Hepatic stellate cell (primary cell): ENCODE measurements around the gene USF2.

Experiments
- DNase-seq: peaks from one replicate; pipeline ENCODE4 v3.0.0; 2011; ENCODE audit warnings: low spot score

Gene USF2

DNA sequence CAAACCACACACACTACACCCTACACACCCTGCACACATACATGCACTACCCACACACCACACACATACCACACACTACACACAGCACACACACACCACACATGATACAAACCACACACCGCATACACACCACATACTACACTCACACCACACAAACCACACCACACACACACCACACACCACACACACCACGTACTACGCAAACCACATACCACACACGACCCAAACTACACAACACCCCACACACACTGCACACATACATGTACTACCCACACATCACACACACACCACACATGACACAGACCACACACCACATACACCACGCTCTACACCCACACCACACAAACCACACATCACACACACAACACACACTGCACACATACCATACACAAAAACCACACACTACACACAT is 29.8 kb downstream of the USF2 start:
- no peak for DNase-seq

- DNase-seq: no peak
These were observed 31.0 kb downstream of the USF2 start for GRCh38 chr19:35299523-35300338.

DNA sequence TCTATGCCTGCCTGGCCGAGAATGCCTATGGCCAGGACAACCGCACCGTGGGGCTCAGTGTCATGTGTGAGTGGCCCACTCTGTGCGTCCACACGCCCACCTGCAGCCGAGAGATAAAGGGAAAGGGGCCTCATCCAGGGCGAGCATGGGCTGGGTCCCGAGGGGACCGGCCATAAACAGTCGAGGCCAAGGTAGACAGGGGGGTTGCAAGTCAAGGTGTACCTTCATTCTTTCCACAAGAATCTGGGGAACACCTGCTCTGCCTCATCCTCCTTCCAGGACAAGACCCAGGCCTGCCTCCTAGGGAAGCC is 31.5 kb downstream of the USF2 start:
- DNase-seq: no peak

- DNase-seq: no peak
These were observed 33.2 kb downstream of the USF2 start for GRCh38 chr19:35301961-35302360.

DNA sequence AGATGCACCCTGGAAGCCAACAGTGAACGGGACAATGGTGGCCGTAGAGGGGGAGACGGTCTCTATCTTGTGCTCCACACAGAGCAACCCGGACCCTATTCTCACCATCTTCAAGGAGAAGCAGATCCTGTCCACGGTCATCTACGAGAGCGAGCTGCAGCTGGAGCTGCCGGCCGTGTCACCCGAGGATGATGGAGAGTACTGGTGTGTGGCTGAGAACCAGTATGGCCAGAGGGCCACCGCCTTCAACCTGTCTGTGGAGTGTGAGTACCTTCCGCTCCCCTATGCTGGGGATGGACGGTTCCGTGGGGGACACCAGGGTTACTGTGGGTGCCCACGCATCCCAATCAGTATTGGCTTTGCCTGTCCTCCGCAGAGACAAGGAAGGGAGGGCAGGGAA is 33.7 kb downstream of the USF2 start:
- DNase-seq: no peak

- no peak for DNase-seq
These were observed 34.7 kb downstream of the USF2 start for GRCh38 chr19:35303357-35303915.

- no peak for DNase-seq
These were observed 35.3 kb downstream of the USF2 start for GRCh38 chr19:35304036-35304435.

- DNase-seq: no peak
These were observed 36.4 kb downstream of the USF2 start for GRCh38 chr19:35305181-35305580.

- DNase-seq: no peak
These were observed 37.9 kb downstream of the USF2 start for GRCh38 chr19:35306473-35307246.

- DNase-seq: no peak
These were observed 39.2 kb downstream of the USF2 start for GRCh38 chr19:35307931-35308330.

- DNase-seq: no peak
These were observed 40.1 kb downstream of the USF2 start for GRCh38 chr19:35308910-35309309.

DNA sequence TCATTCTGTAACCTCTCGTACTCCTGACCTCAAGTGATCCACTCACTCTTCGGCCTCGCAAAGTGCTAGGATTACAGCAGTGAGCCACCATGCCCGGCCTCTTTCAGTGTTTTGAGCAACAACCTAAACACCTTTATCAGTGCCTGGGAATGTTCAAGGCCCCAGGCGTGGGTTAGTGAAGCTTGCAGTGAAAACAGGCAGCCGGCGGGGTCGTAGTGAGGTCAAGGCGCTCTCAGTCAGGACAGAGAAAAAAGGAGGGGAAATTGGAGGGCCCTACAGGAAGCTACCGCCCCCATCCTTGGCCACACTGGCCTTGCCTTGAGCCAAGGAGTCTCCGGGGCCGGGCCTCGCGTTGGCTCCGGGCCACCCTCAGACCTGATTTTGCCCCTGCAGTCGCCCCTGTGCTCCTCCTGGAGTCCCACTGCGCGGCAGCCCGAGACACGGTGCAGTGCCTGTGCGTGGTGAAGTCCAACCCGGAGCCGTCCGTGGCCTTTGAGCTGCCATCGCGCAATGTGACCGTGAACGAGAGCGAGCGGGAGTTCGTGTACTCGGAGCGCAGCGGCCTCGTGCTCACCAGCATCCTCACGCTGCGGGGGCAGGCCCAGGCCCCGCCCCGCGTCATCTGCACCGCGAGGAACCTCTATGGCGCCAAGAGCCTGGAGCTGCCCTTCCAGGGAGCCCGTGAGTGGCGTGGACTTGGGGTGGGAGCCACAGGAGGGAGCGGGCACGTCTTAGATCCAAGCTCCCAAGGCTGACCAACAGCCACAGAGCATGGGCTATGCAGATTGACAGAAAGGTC is 40.9 kb downstream of the USF2 start:
- no peak for DNase-seq

DNA sequence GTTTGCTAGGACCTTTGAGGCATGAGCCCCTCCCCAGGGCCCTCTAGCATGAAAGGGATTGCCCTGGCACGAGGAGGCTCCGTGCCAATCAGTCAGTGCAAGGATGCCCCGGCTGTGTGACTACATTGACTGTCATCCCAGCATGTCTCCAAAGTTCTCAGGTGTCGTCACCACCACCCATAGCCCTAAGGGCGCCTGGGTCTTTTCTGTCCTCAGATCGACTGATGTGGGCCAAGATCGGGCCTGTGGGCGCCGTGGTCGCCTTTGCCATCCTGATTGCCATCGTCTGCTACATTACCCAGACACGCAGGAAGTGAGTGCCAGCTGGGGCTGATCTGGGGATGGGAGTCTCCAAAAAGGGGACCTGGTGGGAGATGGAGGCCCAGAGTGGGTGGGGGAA is 41.6 kb downstream of the USF2 start:
- no peak for DNase-seq

- DNase-seq: no peak
These were observed 42.2 kb downstream of the USF2 start for GRCh38 chr19:35310811-35311465.

- DNase-seq: no peak
These were observed 43.3 kb downstream of the USF2 start for GRCh38 chr19:35311901-35312665.

DNA sequence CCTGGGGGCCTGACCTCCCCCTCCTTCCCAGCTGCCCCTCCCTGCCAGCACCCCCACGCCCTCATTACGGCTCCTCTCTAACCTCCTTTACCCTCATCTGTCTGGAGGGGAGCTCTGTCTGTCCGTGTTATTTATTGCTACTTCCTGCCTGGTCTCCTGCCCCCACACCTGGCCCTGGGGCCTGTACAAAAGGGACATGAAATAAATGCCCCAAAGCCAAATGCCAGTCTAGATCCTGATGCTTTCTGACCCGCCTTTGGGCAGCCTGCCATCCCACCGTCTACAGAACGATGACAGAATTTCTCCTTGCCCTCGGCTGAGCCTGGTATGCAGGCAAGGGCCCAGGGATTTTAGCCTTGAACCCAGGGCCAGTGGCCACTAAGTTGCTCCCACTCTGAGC is 44.8 kb downstream of the USF2 start:
- no peak for DNase-seq

DNA sequence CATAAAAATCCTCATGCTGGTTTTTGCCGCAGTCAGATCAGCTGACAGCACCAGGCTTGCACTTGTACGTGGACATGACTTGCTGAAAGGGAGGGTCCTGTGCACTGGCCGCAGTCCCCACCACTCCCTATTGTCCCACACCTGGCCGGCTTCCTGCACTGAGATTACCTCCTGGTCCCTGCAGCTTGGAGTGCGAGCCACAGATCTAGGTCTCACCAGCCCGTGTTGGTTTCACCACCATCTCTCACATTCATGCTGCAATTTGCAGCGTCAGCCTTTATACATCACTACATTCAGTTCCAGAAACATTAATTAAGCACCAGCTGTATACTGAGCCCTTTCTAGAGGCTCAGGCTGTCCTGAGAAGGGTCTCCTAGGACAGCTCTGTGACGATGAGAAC is 45.3 kb downstream of the USF2 start:
- DNase-seq: no peak

DNA sequence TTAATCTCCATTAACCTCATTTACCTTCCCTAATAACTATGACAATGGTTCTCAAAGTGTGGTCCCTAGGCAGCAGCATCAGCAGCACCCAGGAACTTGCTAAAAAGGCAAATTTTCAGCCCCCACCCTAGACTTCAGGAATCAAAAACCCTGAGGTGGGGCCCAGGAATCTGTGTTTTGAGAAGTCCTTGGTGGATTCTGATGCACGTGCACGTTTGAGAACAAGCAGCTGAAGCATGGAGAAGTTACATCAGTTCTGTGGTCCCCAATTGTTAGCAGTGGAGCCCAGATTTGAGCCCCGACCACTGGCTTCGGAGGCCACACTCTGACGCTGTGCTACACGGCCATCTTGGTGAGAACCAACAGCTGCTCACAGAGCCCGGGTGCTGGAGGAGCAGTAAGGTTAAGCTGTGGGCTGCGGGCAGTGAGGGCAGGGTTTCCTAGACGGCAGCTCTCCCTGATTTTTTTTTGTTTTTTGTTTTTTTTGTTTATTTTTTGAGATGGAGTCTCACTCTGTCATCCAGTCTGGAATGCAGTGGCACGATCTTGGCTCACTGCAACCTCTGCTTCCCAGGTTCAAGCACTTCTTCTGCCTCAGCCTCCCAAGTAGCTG is 46.2 kb downstream of the USF2 start:
- DNase-seq: no peak

GRCh38 chr19:35315883-35316282 is 47.1 kb downstream of the USF2 start:
- no peak for DNase-seq

- no peak for DNase-seq
These were observed 47.8 kb downstream of the USF2 start for GRCh38 chr19:35316560-35316959.
